Measurements from ENCODE around the gene DDI1. TPM values are rescaled to one million over a fixed set of nuclear protein-coding genes. Genes with fewer than 3 reads are reported as not detected.

DDI1 gene
- total and polyA plus RNA-seq, 2 of the 13 experiments (the other 11 are each of a cell fraction or from before 2014, with no cell fraction given) = not detected

DNA sequence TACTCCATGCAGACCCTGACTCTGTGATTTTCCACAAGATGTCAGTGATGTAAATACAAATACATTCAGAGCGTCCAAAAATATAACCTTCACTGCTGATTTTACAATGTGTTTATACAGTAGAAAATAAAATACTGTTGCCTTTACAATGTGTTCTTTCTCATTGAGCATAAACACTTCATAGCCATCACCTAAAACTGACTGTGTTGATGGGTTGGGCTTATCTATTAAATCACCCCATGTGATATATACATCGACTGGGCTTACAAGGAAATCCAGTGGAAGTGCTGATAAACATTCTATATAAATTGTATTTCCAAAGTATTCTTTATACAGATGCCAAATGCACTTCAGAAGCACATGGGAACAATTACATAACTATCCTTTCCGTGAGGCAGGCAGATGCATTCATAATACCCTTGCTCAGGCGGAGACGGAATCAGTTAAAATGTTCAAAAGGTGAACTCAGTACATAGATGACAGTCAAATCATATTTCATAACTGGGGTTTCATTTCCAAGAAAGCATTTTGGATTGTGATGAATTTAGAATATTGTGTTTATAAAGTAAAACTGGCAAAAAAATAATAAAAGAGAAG is 27.7 kb downstream of the DDI1 start:
- Histone ChIP-seq H3K9me3 (ENCODE audit: low read length) (no peaks in the 10 kb centered on the region), H3K4me3 (replicated peaks in 1 of 3; ENCODE audit: insufficient read depth in 1 of 3, low read depth in 2 of 3, low read length in 3 of 3) (no peak overlapping the region), H3K4me2 (ENCODE audit: low read depth, low read length) (no peak overlapping the region), H3K36me3 (replicated peaks in 1 of 2; ENCODE audit: control insufficient read depth in 1 of 2, insufficient read depth in 2 of 2, low read length in 2 of 2) (no peaks in the 10 kb centered on the region), H3K4me1 (ENCODE audit: insufficient read depth, low read length) (no peaks in the 10 kb centered on the region), H2AFZ (ENCODE audit: low read length) (no peak overlapping the region), H4K20me1 (ENCODE audit: insufficient read depth, low read length) (no peaks in the 10 kb centered on the region), H3K9ac (ENCODE audit: insufficient read depth, low read depth, low read length) (no peak overlapping the region), H3K27ac (ENCODE audit: extremely low read length, insufficient read depth, low read length) (no peak overlapping the region), H3K79me2 (ENCODE audit: insufficient read depth, low read length) (no peaks in the 10 kb centered on the region), H3K27me3 (ENCODE audit: control insufficient read depth in 1 of 2, insufficient read depth in 2 of 2, low read length in 2 of 2) (no peaks in the 10 kb centered on the region)
- ChIA-PET CTCF (ENCODE audit: low intra/inter-chr PET ratio, low total read pairs) (no interaction called here), POLR2A (no interaction called here)
- FAIRE-seq = no peak
- ATAC-seq = no peak
- DNase-seq (ENCODE audit: low spot score) = no peak
- no TSS peak for BruUV-seq (replicated peaks)
- WGBS (ENCODE audit: low lambda C conversion rate) = 13% methylated on average over 5 of the region's 5 CpGs
- in situ Hi-C loops (cut with HindIII; ENCODE audit: extremely low pct_ligation_motif_present, low pct_unique_long_range_greater_than_20kb) (no loop called here), intact Hi-C loops (cut with micrococcal nuclease; ENCODE audit: unreplicated experiment) (no loop called here)
- TF ChIP-seq MAZ (IDR thresholded peaks at IDR 0.05; ENCODE audit: borderline replicate concordance, low read depth, low read length) = no peak
- TF ChIP-seq MAZ (CRISPR knock-in tag; IDR thresholded peaks at IDR 0.05; ENCODE audit: low read depth) = no peak
- TF ChIP-seq ZNF350 (CRISPR knock-in tag; IDR thresholded peaks at IDR 0.05; ENCODE audit: borderline replicate concordance, low read depth) = no peak
- no peak for TF ChIP-seq IRX3 (CRISPR knock-in tag; IDR thresholded peaks at IDR 0.05; ENCODE audit: borderline replicate concordance, low read depth)
- TF ChIP-seq, protein P1, sequence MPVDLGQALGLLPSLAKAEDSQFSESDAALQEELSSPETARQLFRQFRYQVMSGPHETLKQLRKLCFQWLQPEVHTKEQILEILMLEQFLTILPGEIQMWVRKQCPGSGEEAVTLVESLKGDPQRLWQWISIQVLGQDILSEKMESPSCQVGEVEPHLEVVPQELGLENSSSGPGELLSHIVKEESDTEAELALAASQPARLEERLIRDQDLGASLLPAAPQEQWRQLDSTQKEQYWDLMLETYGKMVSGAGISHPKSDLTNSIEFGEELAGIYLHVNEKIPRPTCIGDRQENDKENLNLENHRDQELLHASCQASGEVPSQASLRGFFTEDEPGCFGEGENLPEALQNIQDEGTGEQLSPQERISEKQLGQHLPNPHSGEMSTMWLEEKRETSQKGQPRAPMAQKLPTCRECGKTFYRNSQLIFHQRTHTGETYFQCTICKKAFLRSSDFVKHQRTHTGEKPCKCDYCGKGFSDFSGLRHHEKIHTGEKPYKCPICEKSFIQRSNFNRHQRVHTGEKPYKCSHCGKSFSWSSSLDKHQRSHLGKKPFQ (CRISPR knock-in tag; IDR thresholded peaks at IDR 0.05; ENCODE audit: insufficient replicate concordance) = no peak
- TF ChIP-seq, protein P2, sequence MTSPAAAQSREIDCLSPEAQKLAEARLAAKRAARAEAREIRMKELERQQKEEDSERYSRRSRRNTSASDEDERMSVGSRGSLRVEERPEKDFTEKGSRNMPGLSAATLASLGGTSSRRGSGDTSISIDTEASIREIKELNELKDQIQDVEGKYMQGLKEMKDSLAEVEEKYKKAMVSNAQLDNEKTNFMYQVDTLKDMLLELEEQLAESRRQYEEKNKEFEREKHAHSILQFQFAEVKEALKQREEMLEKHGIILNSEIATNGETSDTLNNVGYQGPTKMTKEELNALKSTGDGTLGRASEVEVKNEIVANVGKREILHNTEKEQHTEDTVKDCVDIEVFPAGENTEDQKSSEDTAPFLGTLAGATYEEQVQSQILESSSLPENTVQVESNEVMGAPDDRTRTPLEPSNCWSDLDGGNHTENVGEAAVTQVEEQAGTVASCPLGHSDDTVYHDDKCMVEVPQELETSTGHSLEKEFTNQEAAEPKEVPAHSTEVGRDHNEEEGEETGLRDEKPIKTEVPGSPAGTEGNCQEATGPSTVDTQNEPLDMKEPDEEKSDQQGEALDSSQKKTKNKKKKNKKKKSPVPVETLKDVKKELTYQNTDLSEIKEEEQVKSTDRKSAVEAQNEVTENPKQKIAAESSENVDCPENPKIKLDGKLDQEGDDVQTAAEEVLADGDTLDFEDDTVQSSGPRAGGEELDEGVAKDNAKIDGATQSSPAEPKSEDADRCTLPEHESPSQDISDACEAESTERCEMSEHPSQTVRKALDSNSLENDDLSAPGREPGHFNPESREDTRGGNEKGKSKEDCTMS (CRISPR knock-in tag; conservative IDR thresholded peaks at IDR 0.05) = no peak
- TF ChIP-seq, protein P3, sequence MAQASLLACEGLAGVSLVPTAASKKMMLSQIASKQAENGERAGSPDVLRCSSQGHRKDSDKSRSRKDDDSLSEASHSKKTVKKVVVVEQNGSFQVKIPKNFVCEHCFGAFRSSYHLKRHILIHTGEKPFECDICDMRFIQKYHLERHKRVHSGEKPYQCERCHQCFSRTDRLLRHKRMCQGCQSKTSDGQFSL (CRISPR knock-in tag; IDR thresholded peaks at IDR 0.05) = no peak
- TF ChIP-seq CBX2 (IDR thresholded peaks at IDR 0.05; ENCODE audit: low read depth, low read length) = no peak
- no peak for TF ChIP-seq CBX2 (CRISPR knock-in tag; IDR thresholded peaks at IDR 0.05; ENCODE audit: low read depth)
- no peak for TF ChIP-seq ZNF558 (CRISPR knock-in tag; IDR thresholded peaks at IDR 0.05; ENCODE audit: borderline replicate concordance)
- TF ChIP-seq DNMT1 (CRISPR knock-in tag; IDR thresholded peaks at IDR 0.05) = no peak
- no peak for TF ChIP-seq ZNF354B (CRISPR knock-in tag; IDR thresholded peaks at IDR 0.05)
